HG02610 (cell line): Measurements from ENCODE around the gene KLF11.
"Not testable (repeated sequence)": the region's sequence is repeated elsewhere in the genome, so short reads cannot be mapped to it uniquely, and the experiment has no call there.

Experiments
- ATAC-seq: cut with Tn5 transposase; IDR thresholded peaks from one replicate; pipeline ENCODE4 v1.9.1; 2021; ENCODE audit warnings: mild to moderate bottlenecking, moderate library complexity; ENCODE audit not compliant: unreplicated experiment

The KLF11 gene

DNA sequence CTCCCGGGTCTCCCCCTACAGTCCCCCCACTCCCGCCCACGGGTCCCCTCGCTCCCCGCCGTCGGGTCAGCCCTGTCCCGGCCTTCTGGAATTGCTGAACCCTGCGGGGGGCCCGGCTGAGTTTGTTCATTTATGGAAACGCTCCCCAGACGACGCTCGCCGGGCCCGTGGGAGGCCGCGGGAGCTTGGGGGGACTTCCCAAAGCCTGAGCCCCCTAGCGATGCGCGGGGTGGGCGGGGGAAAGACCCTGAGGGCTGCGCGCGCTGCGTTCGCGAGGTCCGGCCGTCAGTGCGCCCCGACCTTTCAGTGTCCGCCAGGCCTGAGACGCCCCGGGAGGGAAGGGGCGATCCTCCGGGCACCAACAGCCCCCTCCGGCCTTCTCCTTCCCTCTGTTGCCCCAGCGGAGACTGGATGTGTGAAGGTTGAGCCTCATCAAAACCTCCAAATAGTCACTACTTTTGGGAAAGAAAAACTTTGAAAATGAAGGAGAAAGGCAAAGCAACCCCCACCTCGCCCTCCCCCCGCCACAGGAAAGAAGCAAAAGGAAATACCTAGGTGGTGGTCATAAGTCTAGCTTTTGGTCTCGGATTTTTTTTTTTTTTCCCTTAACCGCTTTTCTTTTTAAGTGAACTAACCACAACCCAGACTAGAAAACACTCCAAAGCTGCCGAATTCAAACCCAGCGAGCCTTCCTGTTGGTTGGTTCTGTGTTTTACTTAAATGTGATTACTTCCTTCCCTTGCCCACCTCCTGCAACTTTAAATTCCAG, 37.4 kb downstream of the KLF11 start:
- ATAC-seq, result no peak

DNA sequence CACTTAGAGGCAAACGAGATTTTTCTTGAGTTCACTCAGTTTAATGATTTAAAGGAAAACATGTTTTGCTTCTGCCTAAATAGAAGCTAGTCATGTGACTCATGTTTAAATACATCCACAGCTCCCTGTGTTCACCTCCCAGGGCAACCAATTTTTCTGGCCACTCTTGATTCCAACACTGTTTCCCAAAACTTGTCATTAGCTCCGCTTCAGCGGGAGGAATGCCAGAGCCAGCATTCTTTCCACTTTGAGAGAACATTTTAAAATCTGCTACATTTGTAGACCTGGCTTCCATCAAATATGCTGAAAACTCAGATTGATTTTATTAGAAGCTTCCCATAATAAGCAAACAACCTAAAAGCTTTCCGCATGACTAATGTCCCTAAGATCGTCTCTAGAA, 39.7 kb downstream of the KLF11 start:
- no peak for ATAC-seq

DNA sequence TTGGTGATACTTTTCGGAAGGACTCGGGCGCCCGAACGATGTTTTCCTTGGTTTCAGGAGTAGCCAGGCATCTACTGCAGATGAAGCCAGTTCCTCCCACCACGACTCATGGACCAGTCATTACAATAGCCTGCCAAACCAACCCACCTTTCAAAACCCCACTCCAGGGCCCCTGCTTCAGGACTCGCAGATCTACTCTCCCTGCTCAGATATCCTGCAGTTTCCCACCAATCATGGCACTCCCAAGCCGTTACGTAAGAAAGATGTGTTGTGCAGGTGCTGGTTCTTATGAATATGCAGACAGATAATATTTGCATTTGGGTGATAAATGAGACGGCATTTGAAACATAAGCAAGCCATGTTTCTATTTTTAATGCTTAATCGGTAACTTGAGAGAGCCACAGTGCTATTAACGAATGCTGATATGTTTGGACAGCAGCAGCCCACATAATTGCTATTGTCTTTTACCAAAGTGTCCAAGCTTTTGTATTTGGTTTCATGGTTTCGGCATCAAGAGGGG, 40.4 kb downstream of the KLF11 start:
- no peak for ATAC-seq

DNA sequence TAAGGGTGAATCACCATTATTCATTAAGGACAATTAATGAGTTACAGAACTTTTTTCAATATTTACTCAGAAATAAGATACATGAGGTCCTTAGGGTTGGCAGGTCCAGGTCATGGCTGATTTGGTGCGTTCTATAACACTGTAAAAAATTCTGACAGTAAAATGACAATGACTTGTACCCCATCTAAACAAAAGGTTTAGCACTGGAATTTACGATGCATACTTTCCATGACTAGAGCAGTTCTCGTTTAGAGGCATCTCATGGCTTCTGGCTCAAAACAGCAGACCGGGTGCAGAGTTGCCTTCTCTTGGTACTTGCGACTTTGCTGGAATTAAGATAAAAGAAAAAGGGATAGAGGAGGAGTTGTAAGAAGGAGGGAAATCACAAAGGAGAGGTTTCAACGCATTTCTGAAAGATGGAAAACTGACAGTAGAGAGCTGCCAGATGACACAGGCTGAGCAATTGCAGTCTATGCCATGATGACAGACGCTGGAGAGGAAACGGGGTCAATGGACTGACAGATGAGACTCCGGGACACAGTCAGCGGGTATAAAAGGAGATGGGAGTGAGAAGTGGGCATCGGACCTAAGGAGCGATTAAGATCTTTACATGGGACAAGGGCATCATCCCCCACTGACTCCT, 41.0 kb downstream of the KLF11 start:
- no peak for ATAC-seq

DNA sequence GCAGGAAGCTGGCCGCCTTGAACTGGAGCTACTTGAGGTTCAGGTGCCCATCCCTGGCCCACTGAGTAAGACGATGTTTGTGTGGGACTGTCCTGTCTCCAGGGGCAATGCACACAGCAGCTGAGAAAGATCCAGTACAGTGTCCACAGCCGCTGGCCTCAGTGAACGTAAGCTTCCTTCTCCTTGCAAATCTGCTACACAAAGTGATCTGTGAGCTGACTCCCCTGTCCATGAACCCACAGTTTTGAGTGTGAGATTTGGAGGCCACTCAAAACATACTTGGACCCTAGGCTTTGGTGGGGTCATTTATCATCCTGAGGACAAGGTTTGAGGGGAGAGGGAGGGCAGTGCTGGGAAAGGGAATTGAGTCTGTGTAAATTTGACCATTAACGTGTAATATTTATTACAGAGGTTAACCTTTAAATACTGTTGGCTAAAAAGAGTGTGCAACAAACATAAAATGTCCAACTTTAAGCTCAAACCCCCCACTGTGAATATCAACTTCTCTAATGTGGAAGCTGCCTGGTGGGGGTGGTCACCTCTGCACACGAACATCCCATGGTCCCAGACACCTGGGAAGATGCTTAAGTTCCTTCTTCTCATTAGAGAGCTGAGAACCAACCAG, 41.8 kb downstream of the KLF11 start:
- no peak for ATAC-seq

DNA sequence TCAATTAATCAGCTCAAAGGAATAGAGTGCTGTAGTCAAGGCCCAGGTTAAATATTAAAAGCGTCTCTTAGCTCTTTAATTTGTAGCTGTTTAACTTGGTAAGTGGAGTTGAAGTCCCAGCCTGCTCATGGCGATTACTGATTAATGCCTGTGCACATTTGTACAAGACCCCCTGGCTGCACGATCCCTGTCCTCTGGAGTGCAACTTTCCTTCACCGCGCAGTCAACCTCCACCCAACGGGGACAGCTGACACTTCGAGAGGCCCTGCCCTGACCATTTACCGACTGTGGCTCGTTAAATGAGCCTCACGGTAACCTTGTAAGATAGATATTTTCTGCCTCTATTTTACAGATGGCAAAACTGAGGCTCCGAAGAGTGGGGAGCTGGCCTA, 42.3 kb downstream of the KLF11 start:
- ATAC-seq, result no peak

DNA sequence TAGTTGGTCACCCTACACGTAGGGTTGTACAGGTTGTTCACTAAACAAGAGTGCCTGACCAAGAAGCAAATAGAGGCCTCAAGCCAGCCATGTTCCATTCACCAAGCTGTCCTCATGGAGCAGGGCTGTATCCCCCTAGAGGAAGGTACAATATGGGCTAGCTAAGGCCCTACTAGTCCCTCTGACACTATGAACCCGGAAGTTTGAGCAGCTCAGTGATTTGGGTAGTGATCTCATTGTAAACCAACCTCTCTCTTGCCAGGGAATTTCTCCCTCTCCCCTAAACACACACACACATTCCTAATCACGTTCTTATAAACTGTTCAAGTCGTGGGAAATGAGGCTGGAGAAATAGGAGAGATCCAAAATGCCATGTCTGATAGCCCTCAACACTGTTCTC, 43.6 kb downstream of the KLF11 start:
- ATAC-seq, result no peak

DNA sequence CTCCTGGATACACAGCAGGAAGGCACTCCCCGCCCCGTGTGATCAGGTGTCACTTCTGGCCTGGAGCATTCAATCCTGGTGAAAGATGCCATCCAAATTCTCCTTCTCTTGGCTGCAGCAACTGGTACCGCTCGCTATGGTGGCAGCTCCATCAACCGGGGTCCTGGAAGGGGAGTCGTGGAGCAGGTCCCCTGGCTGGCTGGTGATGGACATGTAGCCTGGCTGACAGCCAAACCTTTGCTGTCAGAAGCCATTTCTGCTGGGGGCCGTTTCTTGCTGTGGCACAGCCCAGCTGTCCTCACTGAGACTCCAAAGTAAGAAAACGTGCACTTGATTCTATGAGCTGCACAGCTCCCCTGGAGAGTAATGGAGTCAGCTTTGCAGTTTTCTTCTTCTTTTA, 44.0 kb downstream of the KLF11 start:
- no peak for ATAC-seq

DNA sequence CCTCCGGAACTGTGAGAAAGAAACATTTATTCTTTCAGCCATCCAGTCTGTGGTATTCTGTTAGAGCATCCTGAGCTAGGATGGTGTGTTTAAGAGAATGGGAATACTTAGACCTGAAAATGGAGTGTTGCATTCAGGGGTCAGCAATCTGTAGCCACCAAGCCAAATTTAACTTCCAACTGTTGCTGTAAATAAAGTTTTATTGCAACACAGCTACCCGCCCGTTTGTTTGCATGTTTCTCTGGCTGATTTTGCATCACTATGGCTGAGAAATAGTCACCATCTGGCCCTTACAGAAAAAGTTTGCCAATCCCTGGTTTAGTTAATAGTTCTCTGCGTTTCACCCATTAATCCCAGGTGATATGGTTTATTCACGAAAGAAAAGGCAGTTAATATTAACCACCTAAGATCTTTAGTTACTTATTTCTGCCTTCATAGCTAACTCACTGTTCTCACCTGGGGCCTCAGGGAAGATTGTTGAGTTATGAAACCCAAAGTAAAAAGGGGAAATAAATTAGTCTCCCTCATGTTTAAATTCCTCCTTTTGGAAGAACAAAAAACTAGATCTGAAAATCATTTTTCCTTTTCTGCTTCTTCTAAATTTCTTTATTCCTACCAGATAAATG, 46.3 kb downstream of the KLF11 start:
- no peak for ATAC-seq

DNA sequence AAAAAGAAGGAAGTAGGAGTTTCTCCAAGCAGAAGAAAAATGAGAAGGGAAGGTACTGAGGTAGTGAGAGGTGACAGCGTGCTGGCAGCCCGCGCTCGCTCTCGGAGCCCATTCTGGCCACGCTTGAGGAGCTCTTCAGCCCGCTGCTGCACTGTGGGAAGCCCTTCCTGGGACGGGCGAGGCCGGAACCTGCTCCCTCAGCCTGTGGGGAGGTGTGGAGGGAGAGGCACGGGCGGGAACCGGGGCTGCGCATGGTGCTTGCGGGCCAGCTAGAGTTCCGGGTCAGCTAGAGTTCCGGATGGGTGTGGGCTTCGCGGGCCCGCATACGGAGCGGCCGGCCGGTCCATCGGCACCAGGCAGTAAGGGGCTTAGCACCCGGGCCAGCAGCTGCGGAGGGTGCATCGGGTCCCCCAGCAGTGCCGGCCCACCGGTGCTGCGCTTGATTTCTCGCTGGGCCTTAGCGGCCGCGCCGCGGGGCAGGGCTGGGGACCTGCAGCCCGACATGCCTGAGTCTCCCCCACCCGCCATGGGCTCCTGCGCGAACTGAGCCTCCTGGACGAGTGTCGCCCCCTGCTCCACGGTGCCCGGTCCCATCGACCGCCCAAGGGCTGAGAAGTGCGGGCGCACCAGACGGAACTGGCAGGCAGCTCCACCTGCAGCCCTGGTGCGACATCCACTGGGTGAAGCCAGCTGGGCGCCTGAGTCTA, 48.0 kb downstream of the KLF11 start:
- no peak for ATAC-seq

DNA sequence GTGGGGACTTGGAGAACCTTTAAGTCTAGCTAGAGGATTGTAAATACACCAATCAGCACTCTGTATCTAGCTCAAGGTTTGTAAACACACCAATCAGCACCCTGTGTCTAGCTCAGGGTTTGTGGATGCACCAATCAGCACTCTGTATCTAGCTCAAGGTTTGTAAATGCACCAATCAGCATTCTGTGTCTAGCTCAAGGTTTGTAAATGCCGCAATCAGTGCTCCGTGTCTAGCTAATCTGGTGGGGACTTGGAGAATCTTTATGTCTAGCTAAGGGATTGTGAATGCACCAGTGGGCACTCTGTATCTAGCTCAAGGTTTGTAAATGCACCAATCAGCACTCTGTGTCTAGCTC, 48.5 kb downstream of the KLF11 start:
- ATAC-seq, result not testable (repeated sequence)

DNA sequence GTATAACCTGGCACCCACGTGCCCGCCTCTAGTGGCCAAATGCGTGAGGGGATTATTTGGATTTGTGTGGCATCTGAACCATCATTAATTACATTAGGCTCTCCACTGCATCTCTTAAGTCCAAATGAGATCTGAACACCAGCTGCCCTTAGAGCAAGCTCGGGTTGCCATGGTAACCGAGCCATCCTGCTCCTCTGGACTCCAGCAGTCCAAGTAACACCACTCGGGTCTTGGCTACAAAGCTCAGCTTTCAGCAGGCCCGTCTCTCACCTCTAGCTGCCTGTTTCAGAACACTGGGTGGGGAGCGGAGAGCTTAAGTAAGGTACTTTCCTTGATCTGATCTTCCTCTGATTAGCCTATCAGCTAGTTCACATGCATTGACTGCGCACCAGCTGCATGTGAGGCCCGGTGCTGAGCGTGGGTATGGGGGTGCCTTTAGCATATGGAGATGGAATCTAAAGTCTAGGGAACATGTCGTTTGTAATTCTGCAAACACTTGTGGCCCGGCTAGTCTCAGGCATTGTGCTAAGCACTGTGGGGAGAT, 51.0 kb downstream of the KLF11 start:
- no peak for ATAC-seq

DNA sequence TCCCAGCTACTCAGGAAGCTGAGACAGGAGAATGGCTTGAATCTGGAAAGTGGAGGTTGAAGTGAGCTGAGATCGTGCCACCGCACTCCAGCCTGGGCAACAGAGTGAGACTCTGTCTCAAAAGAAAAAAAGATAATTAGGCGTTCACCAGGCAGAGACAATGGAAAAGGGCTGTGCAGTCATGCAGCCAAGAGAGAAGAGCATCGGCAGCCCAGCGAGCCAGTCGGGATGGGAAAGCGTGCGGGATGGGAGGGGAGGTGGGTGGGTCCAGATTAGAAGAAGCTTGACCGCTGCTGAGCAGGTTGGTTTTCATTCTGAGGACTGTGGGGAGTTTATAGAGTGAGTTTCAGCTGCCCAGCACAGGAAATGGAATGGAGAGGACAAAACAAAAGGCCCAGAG, 51.8 kb downstream of the KLF11 start:
- no peak for ATAC-seq

DNA sequence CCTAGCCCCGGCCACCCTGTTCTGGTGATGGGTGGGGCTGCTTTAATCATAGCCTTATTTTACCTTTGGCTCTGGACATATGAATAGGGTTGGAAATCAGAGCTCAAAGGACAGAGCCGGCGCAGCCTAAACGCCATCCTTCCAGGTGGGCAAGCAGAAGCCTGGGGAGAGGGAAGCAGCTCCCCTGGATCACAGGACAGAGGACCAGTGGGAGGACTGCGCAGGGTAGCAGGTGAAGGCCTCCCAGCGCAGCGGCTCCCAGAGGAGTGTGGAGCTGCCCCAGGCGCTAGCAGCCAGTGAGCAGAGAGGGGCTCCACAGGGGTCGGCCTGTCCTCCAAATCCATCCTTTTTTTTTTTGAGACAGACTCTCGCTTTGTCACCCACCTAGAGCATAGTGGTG, 53.3 kb downstream of the KLF11 start:
- ATAC-seq, result no peak

DNA sequence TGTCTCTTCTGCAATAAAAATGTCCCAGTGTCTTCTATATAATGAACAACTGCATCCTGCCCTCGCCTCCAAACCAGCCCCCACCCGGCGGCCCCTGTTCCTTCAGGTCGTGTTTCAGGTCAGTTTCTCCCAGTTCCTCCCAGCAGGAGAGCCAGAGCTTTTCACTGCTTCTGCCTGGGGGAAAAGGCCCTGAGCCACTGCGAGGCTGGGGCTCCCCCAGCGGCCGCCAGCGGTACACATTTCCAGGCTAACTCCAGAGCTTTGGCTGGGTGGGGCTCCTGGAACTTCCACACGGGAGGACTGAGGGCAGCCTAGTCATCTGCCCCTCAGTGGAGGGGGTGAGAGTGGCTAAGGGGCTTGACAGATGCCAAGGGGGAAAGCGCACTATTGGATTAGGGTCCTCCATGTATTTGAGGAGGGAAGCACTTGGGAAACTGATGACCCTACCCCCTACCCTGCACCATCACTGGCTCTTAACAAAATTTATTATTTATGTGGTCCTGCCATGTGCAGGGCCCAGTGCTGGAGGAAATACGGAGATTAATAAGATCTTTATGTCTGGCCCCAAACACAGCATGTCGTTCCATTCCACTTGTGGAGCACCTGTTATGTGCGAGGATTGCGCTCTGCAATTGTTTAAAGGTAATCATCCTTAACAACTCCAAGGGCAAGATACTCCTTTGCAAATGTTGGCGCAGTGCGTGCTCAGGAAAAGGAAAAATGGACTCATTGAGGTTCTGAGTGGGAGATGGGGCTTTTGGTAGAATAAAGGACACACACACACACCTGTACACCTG, 54.2 kb downstream of the KLF11 start:
- ATAC-seq, result peak; percentile 74

DNA sequence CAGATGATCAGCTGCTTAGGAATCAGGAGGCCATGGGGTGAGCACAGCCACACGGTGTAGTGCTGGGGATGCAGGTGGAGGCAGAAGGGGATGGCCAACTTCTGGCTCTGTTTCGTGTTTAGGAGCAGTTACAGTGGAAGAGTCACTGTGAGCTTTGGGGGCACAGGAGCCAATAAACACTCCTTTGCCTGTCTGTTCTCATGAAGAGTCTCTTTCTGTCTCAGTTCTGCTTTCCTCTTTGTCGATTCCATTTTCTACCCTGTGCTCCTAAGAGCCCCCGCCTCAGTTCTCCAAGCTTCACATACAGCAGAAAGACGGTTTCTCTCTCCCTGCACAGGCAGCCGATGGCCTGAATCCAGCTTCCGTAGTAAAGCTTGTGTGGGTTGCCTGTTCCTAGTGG, 58.1 kb downstream of the KLF11 start:
- ATAC-seq, result no peak

DNA sequence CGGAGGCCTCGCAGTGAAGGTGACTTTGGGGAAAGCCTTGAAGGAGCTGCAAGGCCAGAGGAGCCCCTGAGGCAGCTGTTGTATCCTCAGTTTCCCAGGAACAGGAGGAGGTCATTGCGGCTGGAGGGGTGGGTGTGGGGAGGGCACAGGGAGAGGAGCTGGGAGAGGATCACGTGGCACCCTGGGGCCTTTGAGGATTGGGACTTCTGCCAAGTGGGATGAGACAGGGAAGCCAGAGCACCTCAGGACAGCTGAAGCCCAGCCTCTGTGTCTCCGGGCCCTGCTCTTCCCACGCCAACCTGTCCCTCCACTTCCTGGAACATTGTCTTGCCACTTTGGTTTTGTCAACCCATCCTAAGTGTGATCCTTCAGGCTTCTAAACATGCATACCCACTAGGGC, 59.8 kb downstream of the KLF11 start:
- no peak for ATAC-seq
